ENCODE results near the gene PDZK1IP1. TPM values are rescaled to one million over a fixed set of nuclear protein-coding genes. Genes with fewer than 3 reads are reported as not detected.

Gene PDZK1IP1
- total and polyA plus RNA-seq, 2 donors (not counting 1 experiment from before 2014, with no cell fraction given), result 0.21 TPM; not detected in 1

- Histone ChIP-seq H3K27ac (ENCODE audit: low read length in 2 of 2) (no peak overlapping the region), H3K27me3 (replicated peaks in 1 of 4; ENCODE audit: control extremely low read depth in 1 of 4, control insufficient read depth in 3 of 4, insufficient read depth in 4 of 4, low read length in 3 of 4) (no peaks in the 10 kb centered on the region), H3K79me2 (ENCODE audit: control insufficient read depth, insufficient read depth, low read length) (no peaks in the 10 kb centered on the region), H3K9me3 (ENCODE audit: control extremely low read depth in 1 of 3, control insufficient read depth in 2 of 3, insufficient read depth in 1 of 3, low read length in 2 of 3) (no peaks in the 10 kb centered on the region), H3K36me3 (replicated peaks in 1 of 2; ENCODE audit: control extremely low read depth in 1 of 2, control insufficient read depth in 1 of 2, extremely low read depth in 1 of 2, insufficient read depth in 2 of 2, low read length in 1 of 2) (no peaks in the 10 kb centered on the region), H4K20me1 (ENCODE audit: control insufficient read depth, insufficient read depth, low read length, poor library complexity, severe bottlenecking) (no peaks in the 10 kb centered on the region), H3K4me3 (ENCODE audit: control extremely low read depth in 1 of 5, extremely low read depth in 1 of 5, insufficient read depth in 1 of 5, low read depth in 2 of 5, low read length in 4 of 5) (no peak overlapping the region), H3K4me2 (replicated peaks; ENCODE audit: low read depth, low read length, poor library complexity, severe bottlenecking) (no peak overlapping the region), H3K9ac (ENCODE audit: low read length) (no peak overlapping the region), H2AFZ (ENCODE audit: insufficient read depth, low read depth, low read length, poor library complexity, severe bottlenecking) (no peak overlapping the region), H3K4me1 (ENCODE audit: control insufficient read depth in 2 of 2, insufficient read depth in 2 of 2, low read length in 2 of 2) (no peaks in the 10 kb centered on the region)
- ChIA-PET POLR2A (no interaction called here), CTCF (no interaction called here)
- no peaks in the 10 kb centered on the region for H3K4me1 Mint-ChIP-seq
- intact Hi-C loops (cut with micrococcal nuclease), result no loop called here
- 94% methylated on average over 5 of the region's 5 CpGs for WGBS (ENCODE audit: insufficient coverage)
- H3K4me3 Mint-ChIP-seq, result no peak overlapping the region
- H3K27ac Mint-ChIP-seq, result no peak overlapping the region
- peaks cover 11% of the 10 kb centered on the region for H3K27me3 Mint-ChIP-seq
- TF ChIP-seq EZH2 (IDR thresholded peaks at IDR 0.05; ENCODE audit: borderline replicate concordance, insufficient read depth, low read depth, low read length, poor library complexity, severe bottlenecking) (no peak), CTCF (IDR thresholded peaks at IDR 0.05) (no peak)
- DNase-seq (no peak), ATAC-seq (ENCODE audit: low read depth) (no peak)
- no peaks in the 10 kb centered on the region for H3K9me3 Mint-ChIP-seq (ENCODE audit: insufficient read depth)
Observed at GRCh38 chr1:47137925-47138615, 51.8 kb downstream of the PDZK1IP1 start.

GRCh38 chr1:47137198-47137597, 52.6 kb downstream of the PDZK1IP1 start, which contains the start of gene CYP4A22:
CYP4A22 (plus strand) TSS chr1:47137441; CDS start chr1:47137486, 45 bp downstream.
- 100% methylated on average over 2 of the region's 4 CpGs for WGBS (ENCODE audit: insufficient coverage)
- Mint-ChIP-seq H3K9me3 (ENCODE audit: insufficient read depth) (peaks cover 3% of the 10 kb centered on the region), H3K4me1 (no peaks in the 10 kb centered on the region), H3K27me3 (peaks cover 10% of the 10 kb centered on the region), H3K27ac (no peak within 1 kb of the TSS), H3K4me3 (no peak within 1 kb of the TSS)
- H3K36me3 ChIP-seq (replicated peaks in 1 of 2; ENCODE audit: control extremely low read depth in 1 of 2, control insufficient read depth in 1 of 2, extremely low read depth in 1 of 2, insufficient read depth in 2 of 2, low read length in 1 of 2), result no peaks in the 10 kb centered on the region
- H3K4me1 ChIP-seq (ENCODE audit: control insufficient read depth in 2 of 2, insufficient read depth in 2 of 2, low read length in 2 of 2), result no peaks in the 10 kb centered on the region
- H2AFZ ChIP-seq (ENCODE audit: insufficient read depth, low read depth, low read length, poor library complexity, severe bottlenecking), result no peak within 1 kb of the TSS
- ATAC-seq (ENCODE audit: low read depth) (no peak), DNase-seq (no peak)
- TF ChIP-seq CTCF (IDR thresholded peaks at IDR 0.05) (no peak), EZH2 (IDR thresholded peaks at IDR 0.05; ENCODE audit: borderline replicate concordance, insufficient read depth, low read depth, low read length, poor library complexity, severe bottlenecking) (no peak)
- no peaks in the 10 kb centered on the region for H3K27me3 ChIP-seq (replicated peaks in 1 of 4; ENCODE audit: control extremely low read depth in 1 of 4, control insufficient read depth in 3 of 4, insufficient read depth in 4 of 4, low read length in 3 of 4)
- H4K20me1 ChIP-seq (ENCODE audit: control insufficient read depth, insufficient read depth, low read length, poor library complexity, severe bottlenecking), result no peaks in the 10 kb centered on the region
- ChIA-PET POLR2A (no interaction called here), CTCF (no interaction called here)
- no peak within 1 kb of the TSS for H3K4me2 ChIP-seq (replicated peaks; ENCODE audit: low read depth, low read length, poor library complexity, severe bottlenecking)
- no peaks in the 10 kb centered on the region for H3K79me2 ChIP-seq (ENCODE audit: control insufficient read depth, insufficient read depth, low read length)
- intact Hi-C loops (cut with micrococcal nuclease), result no loop called here
- H3K27ac ChIP-seq (ENCODE audit: low read length in 2 of 2), result no peak within 1 kb of the TSS
- no peak within 1 kb of the TSS for H3K4me3 ChIP-seq (ENCODE audit: control extremely low read depth in 1 of 5, extremely low read depth in 1 of 5, insufficient read depth in 1 of 5, low read depth in 2 of 5, low read length in 4 of 5)
- no peak within 1 kb of the TSS for H3K9ac ChIP-seq (ENCODE audit: low read length)
- no peaks in the 10 kb centered on the region for H3K9me3 ChIP-seq (ENCODE audit: control extremely low read depth in 1 of 3, control insufficient read depth in 2 of 3, insufficient read depth in 1 of 3, low read length in 2 of 3)
